ENCODE measurements around the gene C16orf54.

DNA sequence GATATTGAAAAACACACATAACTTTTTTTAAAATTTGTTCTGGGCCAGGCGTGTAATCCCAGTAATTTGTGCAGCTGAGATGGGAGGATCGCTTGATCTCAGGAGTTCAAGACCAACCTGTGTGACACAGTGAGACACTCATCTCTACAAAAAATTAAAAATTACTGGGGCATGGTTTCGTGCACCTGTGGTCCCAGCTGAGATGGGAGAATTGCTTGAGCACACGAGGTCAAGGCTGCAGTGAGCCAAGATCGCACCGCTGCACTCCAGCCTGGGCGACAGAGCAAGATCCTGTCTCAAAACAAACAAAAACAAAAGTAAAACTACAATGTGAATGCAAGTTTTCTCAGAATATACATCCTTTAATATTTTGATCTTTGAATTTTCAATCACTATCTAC lies 15.1 kb downstream of the C16orf54 start:
- TF ChIP-seq, protein P1, sequence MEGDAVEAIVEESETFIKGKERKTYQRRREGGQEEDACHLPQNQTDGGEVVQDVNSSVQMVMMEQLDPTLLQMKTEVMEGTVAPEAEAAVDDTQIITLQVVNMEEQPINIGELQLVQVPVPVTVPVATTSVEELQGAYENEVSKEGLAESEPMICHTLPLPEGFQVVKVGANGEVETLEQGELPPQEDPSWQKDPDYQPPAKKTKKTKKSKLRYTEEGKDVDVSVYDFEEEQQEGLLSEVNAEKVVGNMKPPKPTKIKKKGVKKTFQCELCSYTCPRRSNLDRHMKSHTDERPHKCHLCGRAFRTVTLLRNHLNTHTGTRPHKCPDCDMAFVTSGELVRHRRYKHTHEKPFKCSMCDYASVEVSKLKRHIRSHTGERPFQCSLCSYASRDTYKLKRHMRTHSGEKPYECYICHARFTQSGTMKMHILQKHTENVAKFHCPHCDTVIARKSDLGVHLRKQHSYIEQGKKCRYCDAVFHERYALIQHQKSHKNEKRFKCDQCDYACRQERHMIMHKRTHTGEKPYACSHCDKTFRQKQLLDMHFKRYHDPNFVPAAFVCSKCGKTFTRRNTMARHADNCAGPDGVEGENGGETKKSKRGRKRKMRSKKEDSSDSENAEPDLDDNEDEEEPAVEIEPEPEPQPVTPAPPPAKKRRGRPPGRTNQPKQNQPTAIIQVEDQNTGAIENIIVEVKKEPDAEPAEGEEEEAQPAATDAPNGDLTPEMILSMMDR (IDR thresholded peaks at IDR 0.05; ENCODE audit: extremely low read depth in 1 of 2, insufficient read depth in 1 of 2, low read depth in 1 of 2, low read length in 2 of 2) = no peak
- TF ChIP-seq EZH2 (IDR thresholded peaks at IDR 0.05; ENCODE audit: borderline replicate concordance, low read depth, low read length, severe bottlenecking) = no peak
